WTC11 (cell line): Measurements from ENCODE around the gene SGCA. TPM values are rescaled to one million over a fixed set of nuclear protein-coding genes. Genes with fewer than 3 reads are reported as not detected.

ENCODE experiments used
- ATAC-seq: fragments of 200-7000 bp; cut with Tn5 transposase; 2 replicates; pipeline ENCODE4 v1.10.0; 2021; ENCODE audit warnings: mild to moderate bottlenecking, moderate library complexity
- CTCF ChIA-PET: fragments of 300-600 bp; sonication (Branson Sonifier 250); formaldehyde crosslinking; loops from one replicate; lab custom pipeline; 2021; ENCODE audit warnings: antibody characterized with exemption; lab: Charles Lee
- POLR2A ChIA-PET: fragments of 350-600 bp; sonication (Branson Sonifier 250); formaldehyde crosslinking; loops from one replicate; lab custom pipeline; 2021; ENCODE audit warnings: antibody characterized with exemption; lab: Charles Lee
- DNase-seq: peaks from one replicate; pipeline ENCODE4 v3.0.0; 2021; ENCODE audit warnings: low spot score
- H3K27ac Mint-ChIP-seq: 2 replicates; pipeline ENCODE4 v1.8.0; 2021; ENCODE audit warnings: mixed read lengths
- H3K27me3 Mint-ChIP-seq: 2 replicates; pipeline ENCODE4 v1.8.0; 2021; ENCODE audit warnings: low read depth, mild to moderate bottlenecking, moderate library complexity, mixed read lengths
- H3K36me3 Mint-ChIP-seq: 2 replicates; pipeline ENCODE4 v1.8.0; 2021; ENCODE audit warnings: mixed read lengths
- H3K4me1 Mint-ChIP-seq: 2 replicates; pipeline ENCODE4 v1.8.0; 2022; ENCODE audit warnings: mixed read lengths
- H3K4me3 Mint-ChIP-seq: 2 replicates; pipeline ENCODE4 v1.8.0; 2021; ENCODE audit warnings: mild to moderate bottlenecking, moderate library complexity, mixed read lengths
- H3K9me3 Mint-ChIP-seq: 2 replicates; pipeline ENCODE4 v1.8.0; 2021; ENCODE audit warnings: mixed read lengths
- ATF2 ChIP-seq: sonication (generic); formaldehyde crosslinking; IDR thresholded peaks from 2 replicates; pipeline ENCODE4 v1.8.1; 2022; ENCODE audit warnings: low read depth, missing genetic modification reagents, borderline replicate concordance
- CDX4 ChIP-seq: fragments of 250-450 bp; sonication (Bioruptor Pico); IDR thresholded peaks from 2 replicates; pipeline ENCODE4 v1.9.0; 2021; ENCODE audit warnings: moderate library complexity, mild to moderate bottlenecking, inconsistent platforms, borderline replicate concordance
- CREB1 ChIP-seq: sonication (generic); formaldehyde crosslinking; IDR thresholded peaks from 2 replicates; pipeline ENCODE4 v1.8.0; 2023; ENCODE audit warnings: mild to moderate bottlenecking, missing genetic modification reagents
- CREM ChIP-seq: sonication (generic); formaldehyde crosslinking; IDR thresholded peaks from 2 replicates; pipeline ENCODE4 v1.8.1; 2022; ENCODE audit warnings: mild to moderate bottlenecking, missing genetic modification reagents, moderate library complexity
- CTCF ChIP-seq: fragments of 200-600 bp; IDR thresholded peaks from 2 replicates; pipeline ENCODE4 v1.8.0; 2022; ENCODE audit warnings: antibody characterized with exemption
- ELF4 ChIP-seq: sonication (generic); formaldehyde crosslinking; IDR thresholded peaks from 2 replicates; pipeline ENCODE4 v1.8.1; 2022; ENCODE audit warnings: low read depth, mild to moderate bottlenecking, moderate library complexity, missing genetic modification reagents
- ERG ChIP-seq: fragments of 250-450 bp; sonication (Bioruptor Pico); IDR thresholded peaks from 2 replicates; pipeline ENCODE4 v1.8.0; 2021; ENCODE audit warnings: mild to moderate bottlenecking
- FOXJ3 ChIP-seq: sonication (generic); formaldehyde crosslinking; IDR thresholded peaks from 2 replicates; pipeline ENCODE4 v1.9.0; 2021; ENCODE audit warnings: missing genetic modification reagents, mild to moderate bottlenecking, borderline replicate concordance
- FOXK1 ChIP-seq: sonication (generic); formaldehyde crosslinking; IDR thresholded peaks from 2 replicates; pipeline ENCODE4 v1.8.0; 2022; ENCODE audit warnings: mild to moderate bottlenecking, moderate library complexity, missing genetic modification reagents
- FOXP4 ChIP-seq: sonication (generic); formaldehyde crosslinking; IDR thresholded peaks from 2 replicates; pipeline ENCODE4 v1.8.0; 2022; ENCODE audit warnings: mild to moderate bottlenecking, missing genetic modification reagents
- HMGA2 ChIP-seq: fragments of 250-450 bp; sonication (Bioruptor Pico); IDR thresholded peaks from 2 replicates; pipeline ENCODE4 v1.4.0; 2021; ENCODE audit warnings: mild to moderate bottlenecking, moderate library complexity
- JAZF1 ChIP-seq: fragments of 250-450 bp; sonication (Bioruptor Pico); IDR thresholded peaks from 2 replicates; pipeline ENCODE4 v1.9.0; 2021; ENCODE audit warnings: moderate library complexity, mild to moderate bottlenecking, inconsistent platforms
- MAX ChIP-seq: sonication (generic); formaldehyde crosslinking; IDR thresholded peaks from 2 replicates; pipeline ENCODE4 v1.8.0; 2022; ENCODE audit warnings: mild to moderate bottlenecking, missing genetic modification reagents
- NFATC4 ChIP-seq: fragments of 250-450 bp; sonication (Bioruptor Pico); IDR thresholded peaks from 2 replicates; pipeline ENCODE4 v1.9.0; 2021; ENCODE audit warnings: mild to moderate bottlenecking
- NFYB ChIP-seq: sonication (generic); formaldehyde crosslinking; conservative IDR thresholded peaks from 2 replicates; pipeline ENCODE4 v1.8.0; 2022; ENCODE audit warnings: low read depth, missing genetic modification reagents
- PREB ChIP-seq: sonication (generic); formaldehyde crosslinking; IDR thresholded peaks from 2 replicates; pipeline ENCODE4 v1.8.1; 2022; ENCODE audit warnings: mild to moderate bottlenecking, missing genetic modification reagents, moderate library complexity, borderline replicate concordance
- RORB ChIP-seq: fragments of 250-450 bp; sonication (Bioruptor Pico); IDR thresholded peaks from 2 replicates; pipeline ENCODE4 v1.9.0; 2021; ENCODE audit warnings: mild to moderate bottlenecking
- USF2 ChIP-seq: sonication (generic); formaldehyde crosslinking; IDR thresholded peaks from 2 replicates; pipeline ENCODE4 v1.8.1; 2023; ENCODE audit warnings: mild to moderate bottlenecking, missing genetic modification reagents, moderate library complexity
- ZNF219 ChIP-seq: sonication (generic); formaldehyde crosslinking; IDR thresholded peaks from 2 replicates; pipeline ENCODE4 v1.8.0; 2023; ENCODE audit warnings: missing genetic modification reagents, mild to moderate bottlenecking, borderline replicate concordance
- ZNF396 ChIP-seq: fragments of 250-450 bp; sonication (Bioruptor Pico); IDR thresholded peaks from 2 replicates; pipeline ENCODE4 v1.8.0; 2021; ENCODE audit warnings: mild to moderate bottlenecking, moderate library complexity, borderline replicate concordance
- total RNA-seq: library from RNA; stranded (reverse); gene quantifications from 3 replicates; pipeline ENCODE4 v1.2.3, GENCODE V29; 2021

SGCA gene
- total RNA-seq, 1 experiment from 2014 or later = 1.0 TPM

GRCh38 chr17:50194140-50194933 lies 28.5 kb downstream of the SGCA start (continued):
- TF ChIP-seq CDX4 (CRISPR knock-in tag) = no peak
- no peak for TF ChIP-seq JAZF1
- TF ChIP-seq ZNF219 (CRISPR knock-in tag) = no peak
- TF ChIP-seq CREM (CRISPR knock-in tag) = no peak
- TF ChIP-seq ATF2 (CRISPR knock-in tag) = no peak
- no peak for TF ChIP-seq HMGA2
- TF ChIP-seq CTCF = no peak
- no peak for TF ChIP-seq NFATC4 (CRISPR knock-in tag)
- TF ChIP-seq ZNF396 (CRISPR knock-in tag) = no peak
- no peak for TF ChIP-seq ERG (CRISPR knock-in tag)
- TF ChIP-seq FOXJ3 (CRISPR knock-in tag) = no peak
- TF ChIP-seq RORB (CRISPR knock-in tag) = no peak

GRCh38 chr17:50194934-50195865 lies 29.4 kb downstream of the SGCA start:
- Mint-ChIP-seq H3K27me3 (peaks cover 5% of the 10 kb centered on the region), H3K9me3 (no peaks in the 10 kb centered on the region), H3K27ac (no peak overlapping the region), H3K4me3 (no peak overlapping the region), H3K36me3 (no peaks in the 10 kb centered on the region; the same call in 1 of the 2 replicates), H3K4me1 (0 out of 2 replicates have a peak, but pooled peaks cover 2% of the 10 kb centered on the region)
- DNase-seq (no peak), ATAC-seq (no peak)
- TF ChIP-seq NFYB (CRISPR knock-in tag) = no peak
- TF ChIP-seq HMGA2 = no peak
- no peak for TF ChIP-seq CREB1 (CRISPR knock-in tag)
- TF ChIP-seq USF2 (CRISPR knock-in tag) = no peak
- TF ChIP-seq PREB = no peak
- no peak for TF ChIP-seq FOXP4 (CRISPR knock-in tag)
- TF ChIP-seq ELF4 (CRISPR knock-in tag) = no peak
- TF ChIP-seq MAX (CRISPR knock-in tag) = no peak
- no peak for TF ChIP-seq FOXK1 (CRISPR knock-in tag)
- ChIA-PET CTCF (interaction anchor here (1.0 to 1.8 kb wide), 2 partner anchors 22 to 26 kb away, joined by 4 read pairs; no protein-coding TSS in a partner anchor), POLR2A (no interaction called here)
